ENCODE measurements around the gene CAMTA1.

CAMTA1 gene

GRCh38 chr1:7383671-7384520 lies 598.6 kb downstream of the CAMTA1 start:
- no peak for DNase-seq

- no peak for DNase-seq
Observed at GRCh38 chr1:7384679-7385078, 599.4 kb downstream of the CAMTA1 start.

GRCh38 chr1:7385471-7386225 lies 600.4 kb downstream of the CAMTA1 start:
- no peak for DNase-seq

GRCh38 chr1:7386226-7387052 lies 601.2 kb downstream of the CAMTA1 start:
- DNase-seq, result peak in 30 of 51 donors; percentile 10 to 68 (median 34)

- no peak for DNase-seq
Observed at GRCh38 chr1:7387053-7387927, 602.0 kb downstream of the CAMTA1 start.

GRCh38 chr1:7388141-7388487 lies 602.9 kb downstream of the CAMTA1 start:
- peak in 7 of 51 donors; percentile 15 to 36 (median 23) for DNase-seq

- peak in 43 of 51 donors; percentile 23 to 82 (median 60) for DNase-seq
Observed at GRCh38 chr1:7388488-7389185, 603.4 kb downstream of the CAMTA1 start.

- peak in 17 of 51 donors; percentile 42 to 73 (median 52) for DNase-seq
Observed at GRCh38 chr1:7389201-7389905, 604.1 kb downstream of the CAMTA1 start.

- no peak for DNase-seq
Observed at GRCh38 chr1:7389906-7390603, 604.8 kb downstream of the CAMTA1 start.

GRCh38 chr1:7390604-7391000 lies 605.3 kb downstream of the CAMTA1 start:
- DNase-seq, result no peak

- DNase-seq, result no peak
Observed at GRCh38 chr1:7393136-7393535, 607.9 kb downstream of the CAMTA1 start.

- no peak for DNase-seq
Observed at GRCh38 chr1:7395251-7395650, 610.0 kb downstream of the CAMTA1 start.

- no peak for DNase-seq
Observed at GRCh38 chr1:7398982-7399381, 613.7 kb downstream of the CAMTA1 start.

GRCh38 chr1:7399514-7400125 lies 614.4 kb downstream of the CAMTA1 start:
- DNase-seq, result no peak

GRCh38 chr1:7400566-7400965 lies 615.3 kb downstream of the CAMTA1 start:
- no peak for DNase-seq

- peak in 4 of 51 donors; percentile 14 to 22 (median 19) for DNase-seq
Observed at GRCh38 chr1:7401814-7402547, 616.7 kb downstream of the CAMTA1 start.

GRCh38 chr1:7402548-7402850 lies 617.2 kb downstream of the CAMTA1 start:
- DNase-seq, result no peak

Data from hypothalamus (tissue), 51 donors.